Fibroblast of villous mesenchyme (primary cell): ENCODE measurements around the gene ADAM12. TPM values are rescaled to one million over a fixed set of nuclear protein-coding genes. Genes with fewer than 3 reads are reported as not detected.
"Not testable (repeated sequence)": the region's sequence is repeated elsewhere in the genome, so short reads cannot be mapped to it uniquely, and the experiment has no call there.

ENCODE experiments used
- DNase-seq: peaks from one replicate; pipeline ENCODE4 v3.0.0-alpha.2; 2010; ENCODE audit warnings: low read depth
- H3K4me3 ChIP-seq: 2 replicates; pipeline ENCODE4 v1.5.1; 2011; ENCODE audit warnings: low read depth, mild to moderate bottlenecking, low read length
- CTCF ChIP-seq: IDR thresholded peaks from 2 replicates; pipeline ENCODE4 v1.5.1; 2012; ENCODE audit warnings: low read depth, mild to moderate bottlenecking, low read length; ENCODE audit not compliant: insufficient read depth
- total RNA-seq: library from RNA; depleted of rRNA; stranded (reverse); fragments of >200 nt; gene quantifications from 2 replicates; pipeline ENCODE4 v1.2.3, GENCODE V29; 2012

The ADAM12 gene
- total RNA-seq, 1 donor: 22.5 TPM

GRCh38 chr10:126390324-126390723, 2.0 kb upstream of the ADAM12 start:
- no peak for DNase-seq
- TF ChIP-seq CTCF: no peak
- H3K4me3 ChIP-seq: no peak overlapping the region

- peak; percentile 84 for TF ChIP-seq CTCF
- DNase-seq: peak; percentile 79
- H3K4me3 ChIP-seq: peak overlapping the region; percentile 68
Measured at GRCh38 chr10:126387041-126387921, 996 bp downstream of the ADAM12 start.

GRCh38 chr10:126384269-126384873, 3.9 kb downstream of the ADAM12 start:
- TF ChIP-seq CTCF: no peak
- peak; percentile 65 for DNase-seq
- H3K4me3 ChIP-seq: no peak overlapping the region

GRCh38 chr10:126380352-126381076, 7.8 kb downstream of the ADAM12 start:
- TF ChIP-seq CTCF: no peak
- DNase-seq: no peak
- H3K4me3 ChIP-seq: no peak overlapping the region

GRCh38 chr10:126379166-126379565, 9.1 kb downstream of the ADAM12 start:
- H3K4me3 ChIP-seq, DNase-seq: not testable (repeated sequence)

- no peak overlapping the region for H3K4me3 ChIP-seq
- no peak for TF ChIP-seq CTCF
- DNase-seq: no peak
Measured at GRCh38 chr10:126376956-126377355, 11.3 kb downstream of the ADAM12 start.
